Neuronal stem cell (in vitro differentiated cells): ENCODE results near the gene ZSCAN12.

ENCODE experiments used
- DNase-seq: peaks from one replicate; pipeline ENCODE4 v3.0.0-alpha.2; 2013; ENCODE audit warnings: low spot score
- H2AFZ ChIP-seq: one replicate; pipeline ENCODE4 v1.6.1; 2013; ENCODE audit warnings: mild to moderate bottlenecking, low read length, inconsistent platforms
- H2AK5ac ChIP-seq: 2 replicates; pipeline ENCODE4 v1.6.1; 2013; ENCODE audit warnings: low read depth, mild to moderate bottlenecking, inconsistent platforms, low read length, moderate library complexity, mixed read lengths
- H2BK120ac ChIP-seq: 2 replicates; pipeline ENCODE4 v1.6.1; 2013; ENCODE audit warnings: low read depth, mild to moderate bottlenecking, inconsistent platforms, low read length, moderate library complexity, mixed read lengths
- H2BK12ac ChIP-seq: one replicate; pipeline ENCODE4 v1.6.1; 2013; ENCODE audit warnings: low read length, inconsistent platforms
- H2BK15ac ChIP-seq: 2 replicates; pipeline ENCODE4 v1.6.1; 2013; ENCODE audit warnings: mild to moderate bottlenecking, low read length, inconsistent platforms, mixed read lengths
- H2BK5ac ChIP-seq: one replicate; pipeline ENCODE4 v1.6.1; 2013; ENCODE audit warnings: inconsistent platforms, mild to moderate bottlenecking, low read length, moderate library complexity
- H3K14ac ChIP-seq: one replicate; pipeline ENCODE4 v1.6.1; 2013; ENCODE audit warnings: low read length, inconsistent platforms
- H3K18ac ChIP-seq: 2 replicates; pipeline ENCODE4 v1.6.1; 2013; ENCODE audit warnings: low read length, inconsistent platforms
- H3K23ac ChIP-seq: 2 replicates; pipeline ENCODE4 v1.6.1; 2013; ENCODE audit warnings: low read depth, mild to moderate bottlenecking, mixed read lengths, low read length, inconsistent platforms; ENCODE audit not compliant: poor library complexity
- H3K27ac ChIP-seq: replicated peaks from 3 replicates; pipeline ENCODE4 v1.5.1; 2013; ENCODE audit warnings: low read length, inconsistent platforms
- H3K27me3 ChIP-seq, 3 experiments: 2 replicates each; pipeline ENCODE4 v1.6.1; 2013; ENCODE audit warnings: low read length in 3 of 3, mild to moderate bottlenecking in 2 of 3, inconsistent platforms in 1 of 3, low read depth in 1 of 3, mixed read lengths in 1 of 3, moderate library complexity in 1 of 3; ENCODE audit not compliant: control insufficient read depth in 3 of 3, insufficient read depth in 3 of 3
- H3K36me3 ChIP-seq, 2 donors: replicated peaks in 1 of 2; 2 replicates each; pipeline ENCODE4 v1.6.1; 2013; ENCODE audit warnings: low read length in 2 of 2; ENCODE audit not compliant: control insufficient read depth in 2 of 2, insufficient read depth in 2 of 2
- H3K4ac ChIP-seq: 2 replicates; pipeline ENCODE4 v1.6.1; 2013; ENCODE audit warnings: inconsistent platforms, mild to moderate bottlenecking, low read length, moderate library complexity
- H3K4me1 ChIP-seq, 2 donors: 1 replicate in 1 of 2; 2 replicates in 1 of 2; pipeline ENCODE4 v1.6.1; 2013; ENCODE audit warnings: low read length in 2 of 2, low read depth in 1 of 2; ENCODE audit not compliant: control insufficient read depth in 2 of 2, insufficient read depth in 1 of 2
- H3K4me2 ChIP-seq: one replicate; pipeline ENCODE4 v1.6.1; 2013; ENCODE audit warnings: mild to moderate bottlenecking, low read length, inconsistent platforms; ENCODE audit not compliant: insufficient read depth, poor library complexity, severe bottlenecking
- H3K4me3 ChIP-seq, 2 donors: 2 replicates each; pipeline ENCODE4 v1.5.1; 2013; ENCODE audit warnings: low read length in 2 of 2, mild to moderate bottlenecking in 2 of 2, inconsistent platforms in 1 of 2, moderate library complexity in 1 of 2
- H3K79me1 ChIP-seq: one replicate; pipeline ENCODE4 v1.6.1; 2013; ENCODE audit warnings: low read depth, mild to moderate bottlenecking, inconsistent platforms, low read length, moderate library complexity
- H3K9ac ChIP-seq: one replicate; pipeline ENCODE4 v1.6.1; 2013; ENCODE audit warnings: mild to moderate bottlenecking, low read depth, low read length, inconsistent platforms; ENCODE audit not compliant: poor library complexity
- H3K9me3 ChIP-seq, 2 donors: replicated peaks in 1 of 2; 2 replicates each; pipeline versions ENCODE3 to v1.6.1; 2013; ENCODE audit warnings: low read length in 2 of 2, mild to moderate bottlenecking in 2 of 2, inconsistent platforms in 1 of 2, low read depth in 1 of 2, mixed read lengths in 1 of 2, moderate library complexity in 1 of 2; ENCODE audit not compliant: control insufficient read depth in 2 of 2, insufficient read depth in 1 of 2
- H4K8ac ChIP-seq: one replicate; pipeline ENCODE4 v1.6.1; 2013; ENCODE audit warnings: low read depth, mild to moderate bottlenecking, inconsistent platforms, low read length, moderate library complexity
- H4K91ac ChIP-seq: one replicate; pipeline ENCODE4 v1.6.1; 2013; ENCODE audit warnings: low read length, low read depth, mild to moderate bottlenecking, inconsistent platforms; ENCODE audit not compliant: poor library complexity
- WGBS, 2 donors: extraction: QIAGEN DNeasy Blood & Tissue Kit; methylation state at CpG; one replicate each; pipeline ENCODE4 v1.1.7; 2013; ENCODE audit warnings: missing lambda C conversion rate in 2 of 2, mixed read lengths in 1 of 2; ENCODE audit not compliant: insufficient read length in 2 of 2, insufficient replicate concordance in 1 of 2; ENCODE audit errors: extremely low coverage in 2 of 2; 5-methylcytosine and 5-hydroxymethylcytosine counted together

ZSCAN12 gene

DNA sequence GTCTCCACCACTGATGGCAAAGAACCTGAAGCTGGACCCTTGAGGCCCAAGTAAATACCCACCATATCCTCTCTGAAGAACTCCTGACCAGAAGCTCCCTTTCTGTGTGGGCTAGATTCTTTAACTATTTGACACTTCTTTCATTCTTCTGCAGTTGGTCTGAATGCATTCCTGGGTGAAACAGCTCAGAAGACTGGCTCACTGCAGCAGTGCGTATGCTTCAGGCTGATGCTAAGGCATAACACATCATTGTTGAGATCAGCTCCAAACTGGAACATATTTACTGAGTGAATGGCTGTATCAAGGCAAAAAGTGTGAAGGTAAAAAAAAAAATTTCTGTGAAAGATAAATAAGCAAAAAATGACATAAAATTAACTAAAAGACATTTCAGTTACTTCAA lies 24.0 kb upstream of the ZSCAN12 start:
- no CpG with 5 or more reads among the region's 1 CpG for WGBS, 2 donors

DNA sequence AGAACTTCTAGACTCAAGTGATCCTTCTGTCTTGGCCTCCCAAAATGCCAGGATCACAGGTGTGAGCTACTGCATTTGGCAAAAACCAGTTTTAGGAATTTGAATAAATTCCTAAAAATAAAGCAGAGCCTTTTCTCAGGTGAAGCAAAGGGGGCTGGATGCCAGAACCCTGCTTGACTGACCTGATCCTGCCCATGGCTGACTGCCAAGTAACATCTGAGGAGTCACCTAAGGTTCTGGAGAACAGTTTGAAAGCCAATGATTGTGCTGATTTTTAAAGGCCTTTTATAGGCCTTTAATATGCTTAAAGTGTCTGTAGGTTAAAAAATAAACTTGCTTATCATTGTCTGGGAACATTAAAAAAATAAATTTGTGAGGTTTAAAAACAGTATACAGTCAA lies 14.1 kb upstream of the ZSCAN12 start:
- no peaks in the 10 kb centered on the region for H3K27me3 ChIP-seq
- no peaks in the 10 kb centered on the region for H3K9me3 ChIP-seq
- H3K18ac ChIP-seq: no peak overlapping the region
- peaks cover 0 to 1% of the 10 kb centered on the region in 2 donors for H3K36me3 ChIP-seq
- no peaks in the 10 kb centered on the region for H3K4me1 ChIP-seq
- H3K4me3 ChIP-seq: no peak overlapping the region
- no peak overlapping the region for H2AFZ ChIP-seq
- H4K8ac ChIP-seq: no peak overlapping the region
- no peak overlapping the region for H2BK12ac ChIP-seq
- H3K14ac ChIP-seq: no peak overlapping the region
- no peak overlapping the region for H2BK15ac ChIP-seq
- no peak overlapping the region for H2AK5ac ChIP-seq
- no peak for DNase-seq
- no peak overlapping the region for H3K4me2 ChIP-seq
- H2BK5ac ChIP-seq: no peak overlapping the region
- no peak overlapping the region for H4K91ac ChIP-seq
- H3K4ac ChIP-seq: no peak overlapping the region
- H2BK120ac ChIP-seq: no peak overlapping the region
- H3K9ac ChIP-seq: no peak overlapping the region
- no peak overlapping the region for H3K27ac ChIP-seq
- H3K79me1 ChIP-seq: no peaks in the 10 kb centered on the region
- no peak overlapping the region for H3K23ac ChIP-seq

More for the DNA sequence above, 24.0 kb upstream of the ZSCAN12 start:
- H2AK5ac ChIP-seq: no peak overlapping the region
- DNase-seq: no peak
- H3K4me1 ChIP-seq: no peaks in the 10 kb centered on the region
- no peaks in the 10 kb centered on the region for H3K79me1 ChIP-seq
- H3K9me3 ChIP-seq: peaks cover 2 to 15% of the 10 kb centered on the region in 2 donors
- H3K23ac ChIP-seq: no peak overlapping the region
- H3K4ac ChIP-seq: no peak overlapping the region
- H4K91ac ChIP-seq: no peak overlapping the region
- no peak overlapping the region for H2BK15ac ChIP-seq
- H3K18ac ChIP-seq: no peak overlapping the region
- no peak overlapping the region for H3K9ac ChIP-seq
- no peaks in the 10 kb centered on the region for H3K27me3 ChIP-seq
- H3K14ac ChIP-seq: no peak overlapping the region
- H3K4me2 ChIP-seq: no peak overlapping the region
- H2BK5ac ChIP-seq: no peak overlapping the region
- peaks cover 13 to 85% of the 10 kb centered on the region in 2 donors for H3K36me3 ChIP-seq
- H3K27ac ChIP-seq: no peak overlapping the region
- no peak overlapping the region for H2AFZ ChIP-seq
- no peak overlapping the region for H2BK120ac ChIP-seq
- no peak overlapping the region for H3K4me3 ChIP-seq
- H4K8ac ChIP-seq: no peak overlapping the region
- H2BK12ac ChIP-seq: no peak overlapping the region

DNA sequence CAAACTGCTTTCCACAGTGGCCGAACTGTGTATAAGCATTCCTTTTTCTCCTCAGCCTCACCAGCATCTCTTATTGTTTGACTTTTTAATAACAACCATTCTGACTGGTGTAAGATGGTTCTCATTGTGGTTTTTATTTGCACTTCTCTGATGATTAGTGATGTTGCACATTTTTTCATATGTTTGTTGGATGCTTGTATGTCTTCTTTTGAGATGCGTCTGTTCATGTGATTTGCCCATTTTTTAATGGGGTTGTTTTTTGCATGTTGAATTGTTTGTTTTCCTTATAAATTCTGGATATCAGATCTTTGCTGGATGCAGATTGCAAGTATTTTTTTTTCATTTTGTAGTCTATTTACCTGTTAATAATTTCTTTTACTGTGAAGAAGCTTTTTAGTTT lies 11.2 kb upstream of the ZSCAN12 start:
- Histone ChIP-seq H3K14ac (no peak overlapping the region), H3K27ac (no peak overlapping the region), H4K8ac (no peak overlapping the region), H4K91ac (no peak overlapping the region), H2BK5ac (no peak overlapping the region), H2AK5ac (no peak overlapping the region), H2AFZ (no peak overlapping the region), H3K23ac (no peak overlapping the region), H2BK120ac (no peak overlapping the region), H3K27me3 (no peaks in the 10 kb centered on the region), H3K4me2 (no peak overlapping the region), H2BK15ac (no peak overlapping the region), H3K36me3 (no peaks in the 10 kb centered on the region), H3K18ac (no peak overlapping the region), H3K4ac (no peak overlapping the region), H2BK12ac (no peak overlapping the region), H3K9ac (no peak overlapping the region), H3K4me1 (no peaks in the 10 kb centered on the region), H3K79me1 (no peaks in the 10 kb centered on the region), H3K4me3 (no peak overlapping the region), H3K9me3 (no peaks in the 10 kb centered on the region)
- DNase-seq: no peak
- no CpG with 5 or more reads among the region's 2 CpGs for WGBS, 2 donors

GRCh38 chr6:28408076-28408802 lies 8.7 kb upstream of the ZSCAN12 start:
- H2BK120ac ChIP-seq: no peak overlapping the region
- no peak overlapping the region for H2AK5ac ChIP-seq
- H3K9ac ChIP-seq: no peak overlapping the region
- no peak overlapping the region for H2BK12ac ChIP-seq
- no peaks in the 10 kb centered on the region for H3K36me3 ChIP-seq
- peak overlapping the region; percentile 77 for H2AFZ ChIP-seq
- H3K4me3 ChIP-seq: no peak overlapping the region
- H2BK15ac ChIP-seq: no peak overlapping the region
- no CpG with 5 or more reads among the region's 5 CpGs for WGBS, 2 donors
- H3K27me3 ChIP-seq: no peaks in the 10 kb centered on the region
- no peaks in the 10 kb centered on the region for H3K4me1 ChIP-seq
- H2BK5ac ChIP-seq: no peak overlapping the region
- no peak overlapping the region for H3K23ac ChIP-seq
- H3K9me3 ChIP-seq: no peaks in the 10 kb centered on the region
- no peak for DNase-seq
- H3K14ac ChIP-seq: no peak overlapping the region
- no peak overlapping the region for H3K4ac ChIP-seq
- H3K18ac ChIP-seq: no peak overlapping the region
- H3K4me2 ChIP-seq: no peak overlapping the region
- H3K27ac ChIP-seq: no peak overlapping the region
- no peaks in the 10 kb centered on the region for H3K79me1 ChIP-seq
- no peak overlapping the region for H4K91ac ChIP-seq
- no peak overlapping the region for H4K8ac ChIP-seq
